ENCODE measurements around the gene CLK2.
A peak's percentile ranks its signal among the peaks of the same experiment; 100 is the strongest.
"Not testable (repeated sequence)": the region's sequence is repeated elsewhere in the genome, so short reads cannot be mapped to it uniquely, and the experiment has no call there.

The CLK2 gene

GRCh38 chr1:155241841-155242264, 31.5 kb downstream of the CLK2 start:
- no peak for DNase-seq (ENCODE audit: low read depth)

DNA sequence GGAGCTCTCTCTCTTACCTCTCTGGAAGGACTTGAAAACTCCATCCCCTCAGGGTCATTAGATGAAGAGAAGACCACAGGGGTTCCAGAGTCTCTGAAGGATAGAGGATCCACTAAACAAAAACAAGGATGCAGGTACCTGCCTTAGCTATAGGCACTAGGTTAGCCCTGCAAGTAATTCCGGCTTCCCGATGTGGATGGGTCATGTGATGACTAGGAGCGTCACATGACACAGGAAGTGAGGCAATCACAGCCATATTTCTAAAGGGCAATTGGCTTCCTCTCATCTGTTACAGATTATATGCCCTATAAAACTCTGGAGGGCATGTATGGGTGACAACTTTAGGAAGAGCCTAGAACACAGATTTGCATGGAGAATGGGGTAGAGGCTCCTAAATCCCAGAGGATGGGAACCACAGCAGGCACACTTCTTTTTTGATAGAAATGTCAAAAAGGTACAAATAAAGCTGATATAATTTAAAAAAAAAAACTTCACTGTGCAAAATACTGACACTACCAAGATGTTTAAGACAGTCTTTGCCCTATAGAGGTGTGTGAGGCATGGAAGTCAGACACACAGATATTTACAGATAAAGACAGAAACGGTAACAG, 32.1 kb downstream of the CLK2 start:
- DNase-seq (ENCODE audit: low read depth), result peak; percentile 43

- no peak for DNase-seq (ENCODE audit: low read depth)
These were observed 36.9 kb downstream of the CLK2 start for GRCh38 chr1:155236451-155236850.

GRCh38 chr1:155235375-155235774, 37.9 kb downstream of the CLK2 start:
- not testable (repeated sequence) for DNase-seq (ENCODE audit: low read depth)

DNA sequence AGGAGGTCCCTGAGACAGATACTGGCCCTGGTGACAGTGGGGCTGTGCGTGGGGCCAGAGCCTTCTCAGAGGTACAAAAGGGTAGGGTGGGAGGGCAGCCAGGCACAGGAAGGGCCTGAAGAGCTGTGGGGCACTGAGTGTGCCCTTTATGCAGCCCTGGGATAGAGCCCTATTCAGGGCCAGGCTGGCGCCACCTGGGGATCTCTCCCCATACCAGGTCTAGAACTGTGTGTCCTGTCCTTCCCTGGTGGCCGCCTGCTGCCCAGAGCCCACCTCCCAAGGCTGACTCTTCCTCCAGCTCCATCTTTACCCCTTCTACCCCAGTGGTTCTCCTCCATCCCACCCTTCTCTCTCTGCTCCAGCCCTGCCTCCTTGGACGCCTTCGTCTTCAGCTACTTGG, 39.8 kb downstream of the CLK2 start:
- DNase-seq (ENCODE audit: low read depth), result not testable (repeated sequence)

DNA sequence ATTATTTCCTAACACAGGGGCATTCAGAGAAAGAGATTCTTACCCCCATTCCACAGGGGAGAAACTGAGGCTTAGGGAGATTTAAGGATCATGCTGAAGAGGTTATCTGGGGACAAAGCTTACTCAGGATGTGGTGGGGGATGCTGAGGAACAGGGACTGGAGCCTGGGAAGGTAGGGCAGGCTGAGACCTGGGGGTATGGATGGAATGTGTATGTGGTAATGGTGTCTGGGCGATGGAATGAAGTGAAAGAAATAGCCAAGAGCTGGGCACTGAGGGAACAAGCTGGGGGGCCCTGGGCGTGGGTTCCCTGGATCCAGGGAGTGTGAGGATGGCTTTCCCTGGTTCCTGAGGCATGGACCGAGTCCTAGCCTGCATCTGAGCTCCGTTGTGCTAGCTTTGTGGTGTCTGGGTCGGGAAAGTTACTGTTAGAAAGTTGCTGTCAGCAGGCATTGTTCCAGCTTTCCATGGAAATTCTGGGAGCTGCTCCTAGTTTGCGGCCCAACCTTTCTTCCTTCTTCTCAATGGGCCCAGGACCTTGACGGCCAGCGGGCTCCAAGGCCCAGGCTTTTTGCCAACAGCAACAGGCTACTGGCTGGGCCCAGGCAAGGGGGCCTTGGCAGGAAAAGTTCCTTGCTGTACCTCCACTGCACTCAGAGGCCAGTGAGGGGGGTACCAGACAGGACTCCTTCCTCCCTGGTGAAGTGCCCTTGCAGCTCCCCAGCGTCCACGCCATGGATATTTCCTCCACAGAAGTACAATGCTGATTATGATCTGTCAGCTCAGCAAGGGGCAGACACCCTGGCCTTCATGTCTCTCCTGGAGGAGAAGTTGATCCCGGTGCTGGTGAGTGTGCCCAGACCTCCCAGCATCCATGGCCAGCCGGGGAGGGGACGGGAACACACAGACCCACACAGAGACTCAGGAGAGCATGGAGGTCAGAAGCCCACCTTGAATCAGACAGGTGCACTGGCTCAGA, 41.0 kb downstream of the CLK2 start:
- not testable (repeated sequence) for DNase-seq (ENCODE audit: low read depth)

GRCh38 chr1:155231302-155231701, 42.0 kb downstream of the CLK2 start:
- DNase-seq (ENCODE audit: low read depth), result not testable (repeated sequence)

DNA sequence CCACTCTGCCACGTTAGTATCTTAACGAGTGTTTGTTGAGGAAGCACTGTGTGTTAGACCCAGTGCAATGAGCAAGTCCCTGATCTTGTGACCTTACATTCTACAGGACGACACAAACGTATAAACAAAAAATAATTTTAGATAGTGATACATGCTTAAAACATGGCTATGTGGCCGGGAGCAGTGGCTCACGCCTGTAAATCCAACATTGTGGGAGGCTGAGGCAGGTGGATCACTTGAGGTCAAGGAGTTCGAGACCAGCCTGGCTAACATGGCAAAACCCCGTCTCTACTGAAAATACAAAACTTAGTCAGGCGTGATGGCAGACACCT, 45.2 kb downstream of the CLK2 start:
- DNase-seq (ENCODE audit: low read depth), result no peak

DNA sequence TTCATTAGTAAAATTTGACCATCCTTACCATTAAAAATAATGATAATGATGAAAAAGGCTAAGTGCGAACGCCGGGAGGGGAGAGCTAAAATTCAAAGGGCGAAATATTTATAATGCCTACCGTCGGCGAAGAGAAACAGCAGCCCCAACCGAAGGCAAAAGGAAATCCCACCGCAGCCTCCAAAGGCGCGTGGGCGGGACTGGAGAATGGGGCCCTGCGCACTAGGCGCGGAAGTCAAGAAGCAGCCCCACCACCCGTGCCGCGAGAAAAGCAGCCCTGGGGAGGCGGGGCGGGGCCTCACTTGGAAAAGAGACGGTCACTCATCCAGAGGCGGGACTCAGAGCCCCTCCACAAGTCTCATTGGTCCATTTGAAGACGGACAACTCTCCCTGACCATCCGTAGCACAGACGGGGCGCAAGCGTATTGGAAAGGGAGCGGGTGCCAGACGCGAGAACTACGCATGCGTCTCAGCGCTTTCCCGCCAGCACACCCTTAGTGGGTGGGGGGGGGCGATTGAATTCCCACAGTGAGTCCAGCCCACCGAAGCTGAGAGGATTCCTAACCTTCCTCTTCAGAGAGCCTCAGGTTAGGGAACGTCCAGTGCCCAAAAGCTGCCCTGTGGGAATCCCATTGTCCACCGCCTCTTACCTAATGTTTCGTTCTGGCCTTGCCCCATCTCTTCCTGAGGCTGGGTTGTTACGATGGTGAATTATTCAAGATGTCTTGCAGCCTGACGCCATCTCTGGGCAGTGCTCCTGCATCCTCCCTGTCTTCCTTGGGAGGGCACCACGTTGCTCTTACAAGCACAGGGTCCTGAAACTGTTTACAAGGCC, 45.8 kb downstream of the CLK2 start:
- peak; percentile 100 for DNase-seq (ENCODE audit: low read depth)

GRCh38 chr1:155226910-155227260, 46.4 kb downstream of the CLK2 start:
- DNase-seq (ENCODE audit: low read depth), result no peak

DNA sequence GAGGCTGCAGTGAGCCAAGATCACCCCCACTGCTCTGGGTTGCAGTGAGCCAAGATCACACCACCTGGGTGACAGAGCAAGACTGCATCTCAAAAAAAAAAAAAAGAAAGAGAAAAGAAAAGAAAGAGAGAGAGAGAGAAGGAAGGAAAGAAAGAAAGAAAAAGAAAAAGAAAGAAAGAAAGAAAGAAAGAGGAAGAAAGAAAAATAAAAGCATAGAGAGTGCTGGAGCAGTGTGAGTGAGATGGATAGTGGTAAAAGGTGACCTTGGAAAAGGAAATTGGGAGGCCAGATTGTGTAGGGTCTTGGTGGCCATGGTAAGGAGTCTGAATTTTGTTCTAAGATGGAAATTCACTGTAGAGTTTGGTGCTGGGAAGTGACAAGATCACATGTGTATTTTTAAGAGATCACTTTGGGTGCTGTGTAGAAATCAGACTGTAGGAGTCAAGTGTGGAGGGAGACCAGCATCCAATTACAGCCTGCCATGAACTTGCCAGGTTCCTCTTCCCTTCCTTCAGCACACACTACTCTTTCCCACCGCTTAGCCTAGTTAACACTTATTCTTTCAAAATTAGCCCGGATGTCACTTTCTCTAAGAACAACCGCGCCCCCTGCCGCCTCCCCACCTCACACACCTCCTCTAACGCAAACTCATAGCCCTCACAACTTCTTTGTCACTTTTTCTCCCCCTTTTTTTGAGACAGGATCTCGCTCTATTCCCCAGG, 47.0 kb downstream of the CLK2 start:
- peak; percentile 84 for DNase-seq (ENCODE audit: low read depth)

GRCh38 chr1:155225404-155225759, 47.9 kb downstream of the CLK2 start:
- DNase-seq (ENCODE audit: low read depth), result not testable (repeated sequence)

DNA sequence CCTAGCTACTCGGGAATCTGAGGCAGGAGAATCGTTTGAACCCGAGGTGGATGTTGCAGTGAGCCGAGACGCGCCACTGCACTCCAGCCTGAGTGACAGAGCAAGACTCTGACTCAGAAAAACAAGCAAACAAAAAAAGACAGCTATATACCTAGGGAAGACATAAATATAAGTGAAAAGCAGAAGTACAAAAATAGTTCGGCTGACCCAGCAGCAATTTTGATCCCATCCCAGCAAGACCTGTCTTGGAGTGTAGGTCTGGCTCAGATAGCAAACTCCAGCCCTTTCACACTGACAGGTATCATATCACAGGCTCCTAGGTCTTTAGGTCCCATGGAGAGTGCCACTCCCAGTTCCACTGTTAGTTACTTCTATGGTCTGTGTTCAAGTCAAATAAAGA, 50.3 kb downstream of the CLK2 start:
- DNase-seq (ENCODE audit: low read depth), result no peak

GRCh38 chr1:155220211-155220965, 52.9 kb downstream of the CLK2 start:
- DNase-seq (ENCODE audit: low read depth), result not testable (repeated sequence)

DNA sequence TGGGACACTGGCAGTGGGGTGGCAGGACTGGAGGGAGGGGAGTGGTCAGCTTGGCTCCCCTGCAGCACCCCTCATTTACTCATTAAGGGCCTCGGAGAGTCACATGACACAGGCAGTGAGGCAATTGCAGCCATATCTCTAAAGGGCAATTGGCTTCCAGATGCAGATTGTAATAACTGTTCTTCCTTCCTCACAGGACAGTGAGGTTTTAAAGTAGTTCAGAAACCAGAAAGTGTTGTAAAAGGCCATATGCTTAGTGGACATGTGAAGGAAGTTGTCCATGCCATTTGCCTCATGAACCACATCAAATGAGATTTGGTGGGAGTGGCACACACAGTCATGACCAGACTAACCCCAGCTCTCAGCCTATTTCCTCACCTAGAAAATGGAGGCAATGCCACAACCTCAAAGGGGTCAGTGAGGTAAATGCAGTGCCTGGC, 53.7 kb downstream of the CLK2 start:
- no peak for DNase-seq (ENCODE audit: low read depth)

DNA sequence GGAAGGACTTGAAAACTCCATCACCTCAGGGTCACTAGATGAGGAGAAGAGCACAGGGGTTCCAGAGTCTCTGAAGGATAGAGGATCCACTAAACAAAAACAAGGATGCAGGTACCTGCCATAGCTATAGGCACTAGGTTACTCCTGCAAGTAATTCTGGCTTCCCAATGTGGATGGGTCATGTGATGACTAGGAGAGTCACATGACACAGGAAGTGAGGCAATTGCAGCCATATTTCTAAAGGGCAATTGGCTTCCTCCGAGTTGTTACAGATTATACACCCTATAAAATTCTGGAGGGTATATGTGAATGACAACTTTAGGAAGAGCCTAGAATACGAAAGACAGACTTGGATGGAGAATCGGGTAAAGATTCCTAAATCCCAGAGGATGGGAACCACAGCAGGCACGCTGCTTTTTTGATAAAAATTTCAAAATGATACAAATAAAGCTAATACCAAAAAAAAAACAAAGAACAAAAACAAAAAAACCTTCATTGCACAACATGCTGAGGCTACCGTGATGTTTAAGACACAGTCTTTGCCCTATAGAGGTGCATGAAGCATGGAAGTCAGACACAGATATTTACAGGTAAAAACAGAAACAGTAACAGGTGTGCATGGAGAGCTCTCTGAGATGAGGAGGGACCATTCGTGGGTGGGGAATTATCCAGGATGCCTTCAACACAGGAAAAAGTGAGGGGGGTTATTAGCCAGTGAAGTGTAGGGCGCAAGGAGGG, 54.3 kb downstream of the CLK2 start:
- DNase-seq (ENCODE audit: low read depth), result no peak

DNA sequence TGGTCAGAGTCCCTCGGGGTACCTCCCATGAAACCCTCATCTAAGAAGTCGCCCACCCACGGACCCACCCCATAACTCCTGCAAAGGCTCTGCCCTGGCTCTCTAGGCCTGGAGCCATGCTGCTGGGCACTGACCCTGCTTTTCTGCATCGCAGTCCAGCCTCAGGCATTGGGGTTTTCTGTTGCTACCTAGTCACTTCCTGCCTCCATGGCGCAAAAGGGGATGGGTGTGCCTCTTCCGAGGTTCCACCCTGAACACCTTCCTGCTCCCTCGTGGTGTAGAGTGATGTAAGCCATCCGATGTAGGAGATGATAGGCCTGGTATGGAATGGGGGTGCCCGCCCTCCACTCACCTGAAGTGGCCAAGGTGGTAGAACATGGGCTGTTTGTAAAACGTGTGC, 58.6 kb downstream of the CLK2 start:
- DNase-seq (ENCODE audit: low read depth), result not testable (repeated sequence)

Measured in activated T-helper 1 cell treated with Interleukin-2 at 50 U/mL for 16 hours (primary cell).